ENCODE data around the gene LRRC75B.

Gene LRRC75B

DNA sequence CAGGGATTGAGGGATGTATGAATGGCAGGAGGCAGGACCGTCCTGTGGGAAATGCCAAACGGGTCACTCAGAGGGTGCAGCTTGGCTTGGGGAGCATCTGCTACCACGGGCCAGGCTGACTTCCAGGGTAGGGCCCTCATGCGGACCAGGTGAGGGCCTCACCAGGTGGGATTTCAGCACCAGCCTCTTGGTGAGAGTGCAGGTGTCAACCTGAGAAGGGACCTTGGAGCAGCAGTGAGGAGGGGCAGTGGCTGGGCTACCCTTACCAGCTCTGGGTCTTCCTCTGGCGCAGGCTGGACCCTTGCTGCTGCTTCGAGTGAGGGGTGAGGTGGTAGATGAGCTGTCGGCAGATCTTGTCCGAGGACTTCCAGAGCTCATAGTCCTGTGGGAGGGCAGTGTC lies 4.9 kb downstream of the LRRC75B start:
- H3K9me3 Mint-ChIP-seq, result no peaks in the 10 kb centered on the region
- H3K27me3 Mint-ChIP-seq, result no peaks in the 10 kb centered on the region
- ATAC-seq (replicated peaks; ENCODE audit: extremely low read depth, poor library complexity, severe bottlenecking), result no peak
- H3K36me3 Mint-ChIP-seq (ENCODE audit: insufficient read depth), result peaks cover 1% of the 10 kb centered on the region
- no peak overlapping the region for H3K4me3 Mint-ChIP-seq
- H3K27ac Mint-ChIP-seq (ENCODE audit: low read depth), result no peak overlapping the region
- peaks cover 5% of the 10 kb centered on the region for H3K4me1 Mint-ChIP-seq
- no peak for DNase-seq (ENCODE audit: low spot score in 2 of 2)

DNA sequence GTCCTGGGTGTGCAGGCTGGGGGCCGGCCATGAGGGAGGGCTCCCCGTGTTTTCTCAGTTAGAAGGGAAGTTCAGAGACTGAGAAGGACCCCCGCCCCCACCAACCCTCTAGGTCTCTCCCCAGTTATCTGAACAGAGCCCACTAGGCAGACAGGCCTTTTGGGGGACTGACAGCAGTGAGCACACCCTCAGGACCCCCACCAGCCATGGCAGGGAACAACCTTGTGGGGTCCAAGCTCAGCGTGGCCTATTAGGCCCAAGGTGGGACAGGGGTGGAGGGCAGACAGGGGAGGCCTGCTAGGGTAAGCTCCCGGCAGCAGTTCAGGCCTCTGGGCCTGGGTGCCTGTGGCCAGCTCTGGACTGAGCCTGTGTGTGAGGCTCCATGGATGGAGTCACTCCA lies 5.6 kb downstream of the LRRC75B start:
- Mint-ChIP-seq H3K4me3 (no peak overlapping the region), H3K27ac (ENCODE audit: low read depth) (no peak overlapping the region), H3K27me3 (no peaks in the 10 kb centered on the region), H3K9me3 (no peaks in the 10 kb centered on the region), H3K4me1 (peaks cover 2% of the 10 kb centered on the region), H3K36me3 (ENCODE audit: insufficient read depth) (no peaks in the 10 kb centered on the region)
- DNase-seq (ENCODE audit: low spot score in 2 of 2) (no peak), ATAC-seq (replicated peaks; ENCODE audit: extremely low read depth, poor library complexity, severe bottlenecking) (no peak)

DNA sequence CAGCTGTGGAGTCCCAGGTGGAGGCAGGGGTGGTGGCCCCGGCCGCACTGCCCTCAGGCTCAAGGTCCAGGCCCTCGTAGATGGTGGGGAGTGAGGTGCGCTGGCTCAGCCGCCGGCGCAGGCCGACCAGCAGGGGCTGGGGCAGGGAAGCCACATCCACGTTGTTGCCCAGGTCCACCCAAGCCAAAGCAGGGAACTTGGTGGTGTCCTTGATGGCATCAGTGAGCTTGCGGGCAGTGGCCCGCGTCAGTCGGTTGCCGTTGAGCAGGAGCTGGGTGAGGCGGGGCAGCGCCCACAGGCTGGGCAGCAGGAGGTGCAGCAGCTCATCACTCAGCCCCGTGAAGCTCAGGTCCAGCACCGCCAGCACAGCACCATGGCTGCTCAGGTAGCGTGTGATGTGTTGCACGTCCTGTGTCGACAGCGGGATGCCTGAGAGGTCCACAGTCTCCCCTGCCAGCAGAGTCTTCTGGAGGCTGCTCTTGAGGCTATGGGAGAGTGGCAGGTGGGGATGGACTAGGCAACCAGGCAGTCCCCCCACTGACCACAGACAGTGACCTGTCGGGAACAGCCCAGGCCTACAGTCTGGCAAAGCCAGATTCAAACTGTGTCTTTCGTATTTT lies 6.8 kb downstream of the LRRC75B start:
- H3K36me3 Mint-ChIP-seq (ENCODE audit: insufficient read depth), result no peaks in the 10 kb centered on the region
- no peaks in the 10 kb centered on the region for H3K9me3 Mint-ChIP-seq
- H3K4me3 Mint-ChIP-seq, result no peak overlapping the region
- ATAC-seq (replicated peaks; ENCODE audit: extremely low read depth, poor library complexity, severe bottlenecking), result no peak
- no peaks in the 10 kb centered on the region for H3K4me1 Mint-ChIP-seq
- no peaks in the 10 kb centered on the region for H3K27me3 Mint-ChIP-seq
- H3K27ac Mint-ChIP-seq (ENCODE audit: low read depth), result no peak overlapping the region
- DNase-seq (ENCODE audit: low spot score in 2 of 2), result no peak

DNA sequence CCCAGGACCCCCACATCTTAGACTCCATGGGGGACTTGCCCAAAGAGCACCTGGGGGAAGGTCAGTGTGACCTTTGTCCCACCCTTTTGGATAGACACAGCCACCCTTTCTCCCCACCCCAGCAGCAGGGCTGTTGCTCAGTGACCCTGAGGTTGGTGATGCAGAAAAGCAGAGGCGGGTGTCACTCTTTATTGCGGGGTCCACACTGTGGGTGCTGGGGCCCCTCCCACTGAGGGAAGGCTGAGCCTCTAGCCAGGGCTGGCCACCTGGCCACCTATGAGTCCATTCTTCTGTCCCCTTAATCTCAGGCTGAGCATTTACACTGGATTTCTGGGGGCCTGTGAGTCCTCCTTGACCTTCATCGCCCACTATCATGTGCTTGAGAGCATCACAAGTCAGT lies 7.4 kb downstream of the LRRC75B start:
- no peaks in the 10 kb centered on the region for H3K4me1 Mint-ChIP-seq
- H3K36me3 Mint-ChIP-seq (ENCODE audit: insufficient read depth), result no peaks in the 10 kb centered on the region
- H3K27ac Mint-ChIP-seq (ENCODE audit: low read depth), result no peak overlapping the region
- no peaks in the 10 kb centered on the region for H3K27me3 Mint-ChIP-seq
- ATAC-seq (replicated peaks; ENCODE audit: extremely low read depth, poor library complexity, severe bottlenecking), result no peak
- no peaks in the 10 kb centered on the region for H3K9me3 Mint-ChIP-seq
- no peak for DNase-seq (ENCODE audit: low spot score in 2 of 2)
- no peak overlapping the region for H3K4me3 Mint-ChIP-seq

DNA sequence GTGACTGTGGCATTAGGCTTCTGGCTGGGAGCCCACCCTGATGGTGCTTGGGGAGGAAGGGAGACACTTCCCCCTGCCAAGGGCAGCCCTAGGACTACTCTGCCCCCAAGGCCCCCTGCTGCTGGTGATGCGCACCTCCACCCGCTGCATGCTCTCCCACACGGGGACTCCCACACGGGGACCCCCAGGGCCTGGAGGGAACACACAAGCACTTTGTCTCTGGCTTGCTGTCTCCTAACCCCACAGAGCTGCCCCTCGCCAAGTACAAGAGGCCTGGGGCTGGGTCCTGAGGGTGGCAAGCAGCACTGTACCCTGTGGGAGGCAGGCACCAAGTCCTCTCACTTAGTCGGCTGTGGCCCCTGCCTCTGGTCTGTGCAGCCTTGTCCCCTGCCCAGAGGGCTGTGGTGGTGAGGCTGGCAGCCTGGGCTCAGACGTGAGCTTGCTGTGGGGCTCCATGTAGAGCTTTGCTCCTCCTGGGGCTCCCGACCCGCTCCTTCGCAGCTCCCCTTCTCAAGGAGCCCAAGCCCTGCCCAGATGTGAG lies 7.9 kb downstream of the LRRC75B start:
- DNase-seq (ENCODE audit: low spot score in 2 of 2) (no peak), ATAC-seq (replicated peaks; ENCODE audit: extremely low read depth, poor library complexity, severe bottlenecking) (no peak)
- no peak overlapping the region for H3K4me3 Mint-ChIP-seq
- no peak overlapping the region for H3K27ac Mint-ChIP-seq (ENCODE audit: low read depth)
- H3K36me3 Mint-ChIP-seq (ENCODE audit: insufficient read depth), result no peaks in the 10 kb centered on the region
- H3K27me3 Mint-ChIP-seq, result no peaks in the 10 kb centered on the region
- H3K9me3 Mint-ChIP-seq, result no peaks in the 10 kb centered on the region
- no peaks in the 10 kb centered on the region for H3K4me1 Mint-ChIP-seq

DNA sequence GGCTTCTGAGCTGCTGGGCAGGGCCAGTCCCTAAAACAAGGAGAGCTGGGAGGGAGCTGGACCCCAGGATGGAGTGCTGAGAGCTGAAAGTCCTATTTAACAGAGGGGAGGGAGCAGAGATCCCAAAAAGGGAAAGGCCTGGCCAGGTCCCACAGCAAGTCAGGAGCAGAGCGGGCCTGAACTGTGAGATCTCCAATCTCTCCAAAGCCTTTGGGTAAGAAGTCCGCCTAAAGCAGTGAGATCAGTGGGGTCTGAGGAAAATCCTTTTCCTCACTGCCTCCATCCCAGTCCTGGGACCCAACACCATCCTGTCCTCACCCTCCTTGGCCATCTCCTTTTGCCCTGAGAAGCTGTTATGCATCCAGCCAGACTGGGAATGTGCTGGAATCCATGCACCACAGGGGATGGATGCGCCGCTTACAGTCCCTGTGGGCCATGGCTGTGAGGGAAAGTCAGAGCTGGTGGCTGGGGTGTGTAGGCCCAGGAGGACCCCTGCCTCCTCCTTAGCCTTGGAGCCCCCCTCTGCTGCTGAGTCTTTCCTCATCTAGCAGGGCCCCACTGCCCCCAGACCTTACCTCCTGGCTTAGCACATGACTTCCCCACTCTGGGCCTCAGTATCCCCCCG lies 8.6 kb downstream of the LRRC75B start:
- H3K4me1 Mint-ChIP-seq, result no peaks in the 10 kb centered on the region
- no peaks in the 10 kb centered on the region for H3K9me3 Mint-ChIP-seq
- DNase-seq (ENCODE audit: low spot score in 2 of 2) (no peak), ATAC-seq (replicated peaks; ENCODE audit: extremely low read depth, poor library complexity, severe bottlenecking) (no peak)
- no peak overlapping the region for H3K27ac Mint-ChIP-seq (ENCODE audit: low read depth)
- H3K36me3 Mint-ChIP-seq (ENCODE audit: insufficient read depth), result no peaks in the 10 kb centered on the region
- H3K4me3 Mint-ChIP-seq, result no peak overlapping the region
- H3K27me3 Mint-ChIP-seq, result no peaks in the 10 kb centered on the region

DNA sequence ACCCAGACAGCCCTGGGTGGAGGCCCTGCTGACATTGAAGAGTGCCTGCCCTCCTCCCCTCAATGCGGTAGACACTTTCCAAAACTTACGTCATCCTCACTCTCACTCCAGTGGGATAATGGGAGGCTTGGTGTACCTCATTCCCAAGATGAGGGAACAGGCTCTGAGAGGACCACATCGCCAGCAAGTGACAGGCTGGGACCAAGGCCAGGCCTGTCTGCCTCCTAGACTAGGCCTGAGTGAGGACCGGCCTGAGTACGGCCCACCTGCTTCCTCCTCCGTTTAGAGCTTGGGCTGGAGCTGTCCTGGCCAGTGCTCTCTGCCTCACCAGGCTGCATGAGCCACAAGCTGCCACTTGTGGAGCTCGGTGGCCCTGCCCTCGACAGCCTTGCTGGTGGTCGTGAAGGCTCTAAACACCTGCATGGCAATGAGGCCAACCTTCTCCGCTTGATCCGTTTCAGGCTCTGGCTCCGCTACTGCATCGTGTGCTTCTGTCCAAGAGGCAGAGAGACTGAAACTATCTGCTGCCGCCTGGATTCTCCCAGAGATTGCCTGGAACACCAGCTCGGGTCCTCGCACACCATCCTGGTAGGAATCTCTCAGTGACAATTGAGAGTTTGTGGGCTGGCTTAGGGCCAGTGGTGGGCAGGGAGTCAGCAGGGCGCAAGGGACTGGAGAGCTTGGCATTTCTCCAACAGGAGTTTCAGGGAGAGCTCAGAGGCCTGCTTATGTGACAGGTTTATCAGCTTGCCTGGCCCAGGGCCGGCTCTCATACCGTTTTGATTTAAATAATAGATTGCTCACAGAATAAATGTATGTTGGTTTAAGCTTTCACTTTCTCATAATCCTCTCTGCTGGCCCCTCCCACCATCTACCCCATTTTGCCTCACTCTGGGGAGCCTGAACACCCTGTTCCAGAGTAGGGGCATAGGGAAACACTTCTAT lies 9.4 kb downstream of the LRRC75B start:
- H3K27me3 Mint-ChIP-seq, result no peaks in the 10 kb centered on the region
- H3K9me3 Mint-ChIP-seq, result no peaks in the 10 kb centered on the region
- no peak overlapping the region for H3K27ac Mint-ChIP-seq (ENCODE audit: low read depth)
- peaks cover under 1% of the 10 kb centered on the region for H3K4me1 Mint-ChIP-seq
- no peaks in the 10 kb centered on the region for H3K36me3 Mint-ChIP-seq (ENCODE audit: insufficient read depth)
- no peak overlapping the region for H3K4me3 Mint-ChIP-seq
- ATAC-seq (replicated peaks; ENCODE audit: extremely low read depth, poor library complexity, severe bottlenecking), result no peak
- no peak for DNase-seq (ENCODE audit: low spot score in 2 of 2)

DNA sequence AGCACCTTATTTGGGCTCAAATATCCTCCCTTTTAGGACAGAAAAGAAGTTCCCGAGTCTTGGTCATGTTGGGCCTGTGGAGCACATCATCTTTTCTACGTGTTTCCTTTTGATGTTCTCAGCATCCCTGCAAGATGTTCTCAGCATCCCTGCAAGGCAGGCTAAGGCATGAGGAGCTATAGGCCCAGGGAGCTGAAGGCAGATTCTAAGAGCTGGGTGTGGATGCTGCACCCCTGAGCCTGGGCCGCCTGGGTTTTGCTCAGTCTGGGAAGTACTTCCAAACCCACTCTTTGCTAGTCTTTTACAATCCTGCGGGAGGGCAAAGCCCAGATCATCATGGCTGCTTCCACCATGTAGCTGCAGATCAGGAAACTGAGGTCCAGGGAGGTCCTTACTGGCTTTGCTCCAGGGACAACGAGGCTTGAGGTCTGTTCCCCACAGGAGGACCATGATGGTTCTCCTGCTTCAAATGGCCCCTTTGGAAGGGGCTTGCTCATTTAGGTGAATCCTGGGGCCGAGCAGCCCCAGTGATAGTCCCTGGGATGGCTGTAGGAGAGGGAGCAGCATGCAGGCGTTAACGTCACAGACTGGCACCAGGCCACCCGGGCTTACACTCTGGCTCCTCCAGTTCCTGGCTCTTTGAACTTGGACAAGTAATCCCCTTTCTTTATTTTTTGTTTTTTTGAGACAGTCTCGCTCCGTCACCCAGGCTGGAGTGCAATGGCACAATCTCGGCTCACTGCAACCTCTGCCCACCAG lies 10.6 kb downstream of the LRRC75B start:
- Mint-ChIP-seq H3K27ac (ENCODE audit: low read depth) (peak overlapping the region; percentile 46), H3K36me3 (ENCODE audit: insufficient read depth) (no peaks in the 10 kb centered on the region), H3K4me1 (peaks cover 5% of the 10 kb centered on the region), H3K27me3 (no peaks in the 10 kb centered on the region), H3K9me3 (no peaks in the 10 kb centered on the region), H3K4me3 (no peak overlapping the region)
- DNase-seq (ENCODE audit: low spot score in 2 of 2) (no peak), ATAC-seq (replicated peaks; ENCODE audit: extremely low read depth, poor library complexity, severe bottlenecking) (no peak)

DNA sequence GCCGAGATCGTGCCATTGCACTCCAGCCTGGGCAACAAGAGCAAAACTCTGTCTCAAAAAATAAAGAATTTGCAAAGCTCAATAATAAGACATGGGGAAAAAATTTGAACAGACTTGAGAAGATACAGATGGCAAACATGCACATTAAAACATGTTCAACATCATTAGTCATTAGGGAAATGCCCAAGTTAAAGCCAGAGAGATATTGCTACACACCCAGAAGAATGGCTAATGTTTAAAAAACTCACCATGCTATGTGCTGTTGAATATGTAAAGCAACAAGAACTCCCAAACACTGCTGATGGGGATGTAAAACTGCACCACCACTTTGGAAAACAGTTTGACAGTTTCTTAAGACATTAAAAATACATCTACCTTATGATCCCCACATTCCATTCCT lies 12.6 kb downstream of the LRRC75B start:
- H3K36me3 Mint-ChIP-seq (ENCODE audit: insufficient read depth), result peaks cover 9% of the 10 kb centered on the region
- H3K27me3 Mint-ChIP-seq, result no peaks in the 10 kb centered on the region
- DNase-seq (ENCODE audit: low spot score in 2 of 2) (no peak), ATAC-seq (replicated peaks; ENCODE audit: extremely low read depth, poor library complexity, severe bottlenecking) (no peak)
- no peaks in the 10 kb centered on the region for H3K9me3 Mint-ChIP-seq
- no peak overlapping the region for H3K4me3 Mint-ChIP-seq
- H3K4me1 Mint-ChIP-seq, result peaks cover 5% of the 10 kb centered on the region
- no peak overlapping the region for H3K27ac Mint-ChIP-seq (ENCODE audit: low read depth)

DNA sequence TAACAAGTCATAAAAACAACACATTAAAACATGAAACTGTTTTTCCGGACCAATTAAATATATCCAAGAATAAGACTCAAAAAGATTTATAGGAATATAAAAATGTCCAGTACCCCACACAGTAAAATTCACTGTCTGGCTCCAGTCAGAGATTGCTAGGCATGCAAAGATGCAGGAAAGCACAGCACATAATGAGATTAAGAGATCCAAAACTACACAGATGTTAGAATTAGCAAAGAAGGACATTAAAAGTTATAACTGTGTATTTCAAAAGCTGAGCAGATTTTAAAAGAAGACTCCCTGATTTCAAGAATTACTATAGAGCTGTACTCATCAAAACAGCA lies 13.6 kb downstream of the LRRC75B start:
- DNase-seq (ENCODE audit: low spot score in 2 of 2), result no peak
- no peaks in the 10 kb centered on the region for H3K27me3 Mint-ChIP-seq
- no peak overlapping the region for H3K27ac Mint-ChIP-seq (ENCODE audit: low read depth)
- H3K9me3 Mint-ChIP-seq, result no peaks in the 10 kb centered on the region
- no peak for ATAC-seq (replicated peaks; ENCODE audit: extremely low read depth, poor library complexity, severe bottlenecking)
- peaks cover 5% of the 10 kb centered on the region for H3K4me1 Mint-ChIP-seq
- H3K36me3 Mint-ChIP-seq (ENCODE audit: insufficient read depth), result peaks cover 15% of the 10 kb centered on the region
- H3K4me3 Mint-ChIP-seq, result no peak overlapping the region

DNA sequence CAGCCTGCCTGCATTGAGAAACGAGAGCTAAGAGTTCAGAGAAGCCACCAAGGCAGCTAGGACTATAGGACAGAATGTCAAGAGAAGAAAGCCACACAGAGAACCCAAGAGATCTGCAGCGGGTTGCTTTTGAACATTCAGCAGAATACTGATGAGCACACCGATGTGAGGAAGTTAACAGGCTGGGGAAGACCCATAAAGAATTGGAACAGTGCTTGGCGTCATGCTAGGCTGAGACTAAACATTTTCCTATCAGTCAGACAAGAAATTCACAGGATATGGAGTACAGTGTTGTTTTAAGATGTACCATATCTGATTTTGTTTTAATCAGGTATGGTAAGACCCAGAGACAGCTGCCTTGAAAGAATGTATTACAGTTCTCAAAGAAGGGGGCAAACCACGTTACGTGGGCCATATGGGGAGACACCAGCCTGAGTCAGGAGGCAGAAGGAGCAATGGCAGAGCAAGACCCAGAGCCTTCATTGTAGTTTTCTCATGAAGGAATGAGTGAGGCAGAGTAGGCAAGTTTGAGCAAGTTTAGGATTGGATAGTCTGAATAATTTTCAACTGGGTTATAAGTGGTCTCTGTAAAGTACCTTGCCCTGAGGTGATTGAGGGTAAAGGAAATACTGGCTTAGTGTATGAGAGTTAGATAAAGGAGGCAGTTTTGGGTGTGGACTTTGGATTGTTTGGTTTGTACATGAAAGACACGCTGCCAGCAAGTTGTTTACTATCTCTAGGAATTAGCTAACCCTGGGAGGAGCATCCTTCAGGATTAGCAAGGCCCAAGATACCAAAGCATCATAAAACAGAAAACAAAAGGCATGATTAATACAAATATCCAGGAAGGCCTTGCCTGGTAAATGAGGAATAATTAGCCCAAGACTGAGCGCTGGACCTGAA lies 14.3 kb downstream of the LRRC75B start:
- ATAC-seq (replicated peaks; ENCODE audit: extremely low read depth, poor library complexity, severe bottlenecking) (no peak), DNase-seq (ENCODE audit: low spot score in 2 of 2) (no peak)
- H3K4me1 Mint-ChIP-seq, result peaks cover 5% of the 10 kb centered on the region

More for the DNA sequence above, 14.3 kb downstream of the LRRC75B start:
- Mint-ChIP-seq H3K27ac (ENCODE audit: low read depth) (peak overlapping the region; percentile 58), H3K9me3 (no peaks in the 10 kb centered on the region), H3K27me3 (no peaks in the 10 kb centered on the region), H3K36me3 (ENCODE audit: insufficient read depth) (peaks cover 19% of the 10 kb centered on the region), H3K4me3 (no peak overlapping the region)

Data from central memory CD8-positive, alpha-beta T cell (primary cell).